Kidney capillary endothelial cell (primary cell): Measurements from ENCODE around the gene JAK3.
A peak's percentile ranks its signal among the peaks of the same experiment; 100 is the strongest.
"Not testable (repeated sequence)": the region's sequence is repeated elsewhere in the genome, so short reads cannot be mapped to it uniquely, and the experiment has no call there.

Source experiments
- DNase-seq: peaks from one replicate; pipeline ENCODE4 v3.0.0-alpha.2; 2018; ENCODE audit warnings: low spot score

Gene JAK3

DNA sequence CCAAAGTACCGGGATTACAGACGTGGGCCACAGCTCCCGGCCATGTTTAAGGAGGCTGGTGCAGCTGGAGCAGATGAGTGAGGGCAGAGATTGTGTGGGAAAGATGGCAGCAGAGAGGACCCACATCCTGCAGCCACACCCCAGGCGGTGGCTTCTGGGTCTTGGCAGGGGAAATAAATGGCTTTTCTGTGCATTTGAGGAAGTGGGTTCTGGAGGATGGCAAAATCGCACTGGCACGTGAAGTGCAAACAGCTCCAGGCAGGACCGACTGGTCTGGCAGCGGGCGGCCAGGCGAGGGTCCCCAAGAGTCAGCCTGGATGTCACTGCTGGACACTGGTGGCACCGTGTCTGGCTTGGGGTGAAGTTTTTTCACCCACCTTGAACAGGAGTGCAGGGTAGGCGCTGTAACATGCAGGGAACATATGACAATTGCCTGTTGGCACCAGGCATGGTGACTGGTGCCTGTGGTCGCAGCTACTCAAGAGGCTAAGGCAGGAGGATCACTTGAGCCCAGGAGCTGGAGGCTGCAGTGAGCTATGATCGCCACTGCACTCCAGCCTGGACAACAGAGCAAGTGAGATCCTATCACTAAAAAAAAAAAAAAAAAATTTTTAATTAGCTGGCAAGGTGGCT, 44.4 kb downstream of the JAK3 start:
- DNase-seq: no peak

GRCh38 chr19:17802137-17802858, 45.5 kb downstream of the JAK3 start:
- no peak for DNase-seq

GRCh38 chr19:17798599-17798998, 49.2 kb downstream of the JAK3 start:
- not testable (repeated sequence) for DNase-seq

- no peak for DNase-seq
Observed at GRCh38 chr19:17797424-17798201, 50.2 kb downstream of the JAK3 start.

- DNase-seq: no peak
Observed at GRCh38 chr19:17796838-17797423, 50.9 kb downstream of the JAK3 start.

- DNase-seq: no peak
Observed at GRCh38 chr19:17796013-17796837, 51.6 kb downstream of the JAK3 start.

GRCh38 chr19:17795495-17795856, 52.3 kb downstream of the JAK3 start:
- no peak for DNase-seq

GRCh38 chr19:17794731-17795494, 52.9 kb downstream of the JAK3 start, which contains the start of gene B3GNT3:
B3GNT3 (plus strand) TSS chr19:17795138; CDS start chr19:17807808, 12,670 bp downstream.
- no peak for DNase-seq

DNA sequence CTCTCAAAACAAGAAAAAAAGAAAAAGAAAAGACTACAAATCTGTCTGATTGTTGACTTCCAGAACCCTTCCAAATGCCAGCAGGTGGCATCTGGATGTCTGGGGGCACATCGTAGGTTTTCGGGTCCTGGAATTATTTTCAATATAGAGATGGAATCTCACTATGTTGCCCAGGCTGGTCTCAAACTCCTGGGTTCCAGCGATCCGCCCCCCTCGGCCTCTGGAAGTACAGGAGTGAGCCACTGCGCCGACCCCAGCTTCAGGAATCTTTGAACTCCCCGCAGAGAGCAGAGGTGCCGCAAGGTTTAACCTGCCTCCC, 53.4 kb downstream of the JAK3 start:
- DNase-seq: no peak

DNA sequence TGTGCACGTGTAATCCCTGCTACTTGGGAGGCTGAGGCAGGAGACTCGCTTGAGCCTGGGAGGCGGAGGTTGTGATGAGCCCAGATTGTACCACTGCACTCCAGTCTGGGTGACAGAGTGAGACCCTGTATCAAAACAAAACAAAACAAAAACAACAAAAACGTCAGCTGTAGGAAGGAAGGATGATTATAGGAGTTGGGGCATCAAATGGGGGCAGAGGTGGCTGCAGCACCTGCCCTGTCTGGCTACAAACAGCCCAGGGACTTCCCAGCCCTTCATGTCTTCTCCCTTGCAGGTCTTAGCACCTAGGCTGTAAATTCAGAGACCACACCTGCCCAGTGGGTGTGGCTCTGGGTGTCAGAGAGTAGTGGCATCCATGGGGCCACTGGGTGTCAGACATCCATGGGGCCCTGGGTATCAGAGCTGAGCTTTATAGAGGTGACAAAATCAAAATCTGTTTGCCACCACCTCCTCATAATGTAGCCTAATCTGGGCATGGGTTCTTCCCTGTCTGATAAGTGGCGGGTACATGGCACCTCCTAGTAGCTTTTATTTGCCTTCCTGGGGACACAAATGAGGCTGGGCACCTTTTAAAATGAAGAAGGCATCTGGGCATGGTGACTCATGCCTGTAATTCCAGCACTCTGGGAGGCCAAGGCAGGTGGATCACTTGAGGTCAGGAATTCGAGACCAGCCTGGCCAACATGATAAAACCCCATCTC, 57.6 kb downstream of the JAK3 start:
- DNase-seq: no peak

DNA sequence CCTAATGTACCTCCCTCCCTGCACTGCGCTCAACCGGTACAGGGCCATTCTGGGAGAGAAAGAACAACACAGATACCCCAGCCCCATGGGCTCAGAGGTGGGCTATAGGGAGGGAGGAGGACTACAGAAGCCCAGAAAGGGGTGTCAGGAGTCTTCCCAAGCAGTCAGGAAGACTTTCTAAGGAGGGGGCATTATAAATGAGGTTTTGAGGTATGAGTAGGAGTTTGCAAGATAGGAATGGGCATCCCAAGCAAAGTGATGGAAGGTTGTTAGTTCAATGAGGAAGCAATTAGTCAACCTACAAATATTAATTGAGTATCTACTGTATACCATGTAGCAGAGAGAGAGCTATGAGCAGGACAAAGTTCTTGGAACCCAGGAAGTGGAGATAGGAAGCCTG, 59.1 kb downstream of the JAK3 start:
- DNase-seq: no peak

DNA sequence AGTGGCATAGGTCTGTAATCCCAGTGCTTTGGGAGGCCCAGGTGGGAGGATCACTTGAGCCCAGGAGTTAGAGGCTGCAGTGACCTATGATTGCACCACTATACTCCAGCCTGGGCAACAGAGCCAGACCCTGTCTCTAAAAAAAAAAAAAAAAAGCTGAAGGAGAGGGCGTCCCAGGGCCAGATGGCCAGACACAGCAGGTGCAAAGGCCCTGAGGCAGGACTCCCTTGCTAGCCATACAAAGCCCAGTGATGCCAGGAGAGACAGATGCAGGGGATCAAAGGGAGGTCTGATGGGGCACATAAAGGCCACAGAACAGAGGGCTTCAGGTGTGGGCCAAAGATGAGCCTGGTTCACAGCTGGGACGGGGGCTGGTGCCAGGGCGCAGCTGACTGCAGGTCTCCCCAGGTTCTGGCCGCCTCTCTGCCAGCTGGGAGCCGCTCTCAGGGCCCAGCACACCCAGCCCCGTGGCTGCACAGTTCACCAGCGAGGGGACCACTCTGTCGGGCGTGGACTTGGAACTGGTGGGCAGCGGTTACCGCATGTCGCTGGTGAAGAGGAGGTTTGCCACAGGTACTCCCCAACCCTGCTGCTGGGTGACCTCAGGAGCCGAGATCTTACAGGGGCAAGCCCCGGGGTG, 60.4 kb downstream of the JAK3 start:
- no peak for DNase-seq

DNA sequence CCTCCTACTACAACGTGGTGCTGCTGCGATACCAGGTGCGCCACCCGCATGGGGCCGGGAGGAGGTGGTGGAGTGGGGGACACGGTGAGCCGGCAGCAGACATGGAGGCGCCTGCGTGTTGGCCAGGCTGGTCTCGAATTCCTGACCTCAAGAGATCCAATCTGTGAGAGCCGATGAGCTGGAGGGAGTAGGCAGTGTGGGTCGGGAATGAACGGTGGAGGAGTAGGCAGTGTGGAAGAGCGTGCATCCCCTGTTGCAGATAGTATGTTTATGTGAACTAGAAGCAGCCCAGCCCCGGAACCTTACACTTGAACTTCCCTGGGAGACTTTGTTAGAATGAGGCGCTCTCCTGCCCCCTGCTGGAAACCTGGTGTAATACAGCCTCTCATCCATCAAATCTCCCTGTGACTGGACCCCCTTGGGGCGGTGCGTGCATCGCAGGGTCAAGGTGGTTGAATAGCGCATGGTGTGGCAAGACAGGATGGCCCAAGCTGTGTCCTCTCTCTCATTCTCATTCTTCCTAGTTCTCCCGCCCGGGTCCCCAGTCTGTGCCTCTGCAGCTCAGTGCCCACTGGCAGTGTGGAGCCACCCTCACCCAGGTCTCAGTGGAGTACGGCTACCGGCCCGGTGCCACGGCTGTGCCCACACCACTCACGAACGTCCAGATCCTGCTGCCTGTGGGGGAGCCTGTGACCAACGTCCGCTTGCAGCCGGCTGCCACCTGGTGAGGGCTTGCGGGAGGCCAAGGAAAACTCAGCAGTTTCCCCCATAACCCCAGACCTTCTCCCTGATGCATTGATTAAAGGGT, 63.4 kb downstream of the JAK3 start:
- DNase-seq: peak; percentile 62

DNA sequence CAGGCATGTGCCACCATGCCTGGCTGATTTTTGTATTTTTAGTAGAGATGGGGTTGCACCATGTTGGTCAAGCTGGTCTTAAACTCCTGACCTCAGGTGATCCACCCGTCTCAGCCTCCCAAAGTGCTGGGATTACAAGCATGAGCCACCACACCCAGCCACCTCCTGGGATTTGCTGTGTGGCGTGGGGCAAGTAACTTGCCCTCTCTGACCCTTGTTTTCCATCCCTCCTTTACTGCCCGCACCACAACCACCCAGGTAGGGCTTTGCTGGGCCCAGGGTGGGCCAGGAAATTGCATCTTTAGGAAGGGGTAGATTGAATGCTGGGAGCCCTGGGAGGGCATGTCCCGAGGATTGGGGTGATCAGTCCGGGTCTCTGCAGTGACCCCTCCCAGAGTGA, 64.1 kb downstream of the JAK3 start:
- not testable (repeated sequence) for DNase-seq

DNA sequence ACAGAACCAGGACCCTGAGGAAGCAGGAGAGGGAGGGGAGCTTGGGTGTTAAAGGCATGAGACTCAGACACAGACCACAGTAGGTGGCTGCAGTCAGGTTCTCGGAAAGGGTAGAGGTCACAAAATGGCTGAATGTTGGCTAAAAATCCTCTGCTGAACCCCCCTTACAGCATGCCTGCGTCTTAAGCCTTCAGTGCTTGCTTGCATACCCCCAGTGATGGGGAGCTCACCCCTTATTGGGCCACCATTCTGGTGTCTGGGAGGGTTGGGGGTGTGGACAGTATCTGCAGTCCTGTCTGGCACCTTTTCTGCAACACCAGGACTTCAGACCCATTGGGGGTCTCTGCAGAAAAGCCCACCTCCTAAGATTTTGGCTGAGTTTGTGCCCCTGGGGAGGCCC, 67.0 kb downstream of the JAK3 start:
- no peak for DNase-seq

- no peak for DNase-seq
Observed at GRCh38 chr19:17778968-17779929, 68.5 kb downstream of the JAK3 start.

GRCh38 chr19:17778251-17778967, 69.4 kb downstream of the JAK3 start:
- no peak for DNase-seq
